Measurements from ENCODE around the gene PRKAG2. TPM values are rescaled to one million over a fixed set of nuclear protein-coding genes. Genes with fewer than 3 reads are reported as not detected.
A peak's percentile ranks its signal among the peaks of the same experiment; 100 is the strongest.

The PRKAG2 gene
- total RNA-seq, 1 donor from 2014 or later: 18.5 TPM

DNA sequence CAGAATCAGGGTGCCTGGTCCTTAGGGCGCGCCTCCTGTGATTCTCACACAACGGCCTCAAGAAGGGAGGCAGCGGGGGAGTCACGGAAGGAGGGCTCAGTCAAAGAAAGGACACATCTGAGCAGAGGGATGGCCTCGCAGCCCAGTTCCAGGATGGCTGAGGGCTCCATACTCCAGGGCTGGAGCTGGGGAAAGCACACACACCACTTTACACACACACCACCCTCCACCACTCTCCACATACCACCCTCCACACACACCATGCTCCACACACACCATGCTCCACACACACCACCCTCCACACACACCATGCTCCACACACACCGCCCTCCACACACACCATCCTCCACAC, 22.2 kb downstream of the PRKAG2 start:
- Mint-ChIP-seq H3K4me1 (ENCODE audit: low read depth) (peaks cover 14% of the 10 kb centered on the region), H3K27ac (no peak overlapping the region), H3K36me3 (ENCODE audit: low read depth) (no peaks in the 10 kb centered on the region), H3K27me3 (ENCODE audit: insufficient read depth) (peaks cover 9% of the 10 kb centered on the region), H3K4me3 (no peak overlapping the region), H3K9me3 (no peaks in the 10 kb centered on the region)
- intact Hi-C loops (cut with micrococcal nuclease): no loop called here
- DNase-seq (ENCODE audit: low spot score): no peak

GRCh38 chr7:151853896-151854719, 22.8 kb downstream of the PRKAG2 start:
- Mint-ChIP-seq H3K36me3 (ENCODE audit: low read depth) (no peaks in the 10 kb centered on the region), H3K4me1 (ENCODE audit: low read depth) (peaks cover 14% of the 10 kb centered on the region), H3K9me3 (no peaks in the 10 kb centered on the region), H3K27ac (no peak overlapping the region), H3K27me3 (ENCODE audit: insufficient read depth) (peaks cover 9% of the 10 kb centered on the region), H3K4me3 (no peak overlapping the region)
- DNase-seq (ENCODE audit: low spot score): no peak
- intact Hi-C loops (cut with micrococcal nuclease): no loop called here

DNA sequence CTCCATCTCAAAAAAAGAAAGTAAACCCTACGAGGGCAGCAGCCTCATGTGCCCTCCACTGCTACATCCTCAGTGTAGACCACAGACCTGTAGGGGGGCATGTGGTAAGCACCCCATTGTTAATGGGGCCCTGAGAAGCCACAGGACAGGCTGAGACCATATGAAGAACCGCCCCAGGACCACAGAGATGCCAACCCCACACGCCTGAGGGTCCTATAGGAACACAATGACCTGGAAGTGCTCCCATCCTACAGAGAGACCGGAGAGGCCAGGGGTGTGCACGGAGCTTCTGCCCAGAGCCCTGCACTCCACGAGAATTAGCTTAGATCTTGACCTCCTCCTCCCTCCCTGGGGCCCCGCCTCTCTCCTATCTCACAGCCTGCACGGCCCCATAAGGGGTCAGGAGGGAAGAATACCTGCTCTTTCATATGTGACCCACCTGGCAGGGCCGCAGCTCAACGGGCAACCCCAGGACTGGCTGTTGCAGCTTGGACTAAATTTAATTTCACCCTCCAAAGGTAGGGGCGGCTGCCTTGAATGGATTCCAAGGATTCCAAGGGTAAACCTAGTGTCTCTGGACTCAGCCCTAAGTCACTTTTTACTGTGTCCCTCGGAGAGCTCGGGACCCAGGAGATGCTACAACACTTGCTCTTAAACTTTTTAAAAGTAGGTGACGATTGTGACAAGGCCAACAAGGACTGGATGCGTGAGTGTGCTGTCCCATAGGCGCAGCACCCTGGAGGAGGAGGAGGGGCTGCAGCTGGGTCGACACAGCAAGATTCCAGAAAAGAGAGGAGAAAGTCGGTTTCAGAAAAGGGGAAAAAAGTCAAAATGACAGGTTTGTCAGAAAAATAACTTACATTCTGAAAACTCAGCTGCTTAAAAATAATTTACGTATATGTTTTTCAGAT, 24.2 kb downstream of the PRKAG2 start:
- H3K4me3 Mint-ChIP-seq: no peak overlapping the region
- no peaks in the 10 kb centered on the region for H3K9me3 Mint-ChIP-seq
- intact Hi-C loops (cut with micrococcal nuclease): no loop called here
- peaks cover 14% of the 10 kb centered on the region for H3K4me1 Mint-ChIP-seq (ENCODE audit: low read depth)
- H3K27ac Mint-ChIP-seq: no peak overlapping the region
- no peak for DNase-seq (ENCODE audit: low spot score)
- no peaks in the 10 kb centered on the region for H3K36me3 Mint-ChIP-seq (ENCODE audit: low read depth)
- H3K27me3 Mint-ChIP-seq (ENCODE audit: insufficient read depth): peaks cover 9% of the 10 kb centered on the region

DNA sequence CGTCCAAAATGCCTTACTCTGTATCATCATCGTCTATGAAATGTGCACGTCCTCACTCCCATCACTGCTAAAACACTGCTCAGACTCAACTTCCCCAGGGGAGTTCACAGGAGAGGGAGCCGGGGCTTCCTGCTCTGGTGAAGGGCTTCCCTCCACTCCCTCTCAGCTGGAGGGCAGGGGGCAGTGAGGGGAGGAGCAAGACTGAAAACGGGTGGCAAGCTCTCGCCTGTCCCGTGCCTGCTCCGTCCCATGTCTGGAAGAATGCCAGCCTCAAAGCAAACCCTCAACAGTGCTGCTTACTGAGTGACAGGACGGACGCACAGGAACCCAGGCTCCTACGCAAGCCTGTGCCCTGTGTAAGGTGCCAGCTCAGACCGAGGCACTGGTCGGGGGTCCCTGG, 25.1 kb downstream of the PRKAG2 start:
- Mint-ChIP-seq H3K36me3 (ENCODE audit: low read depth) (no peaks in the 10 kb centered on the region), H3K4me3 (peak overlapping the region; percentile 48), H3K4me1 (ENCODE audit: low read depth) (peaks cover 14% of the 10 kb centered on the region), H3K27ac (no peak overlapping the region), H3K9me3 (no peaks in the 10 kb centered on the region), H3K27me3 (ENCODE audit: insufficient read depth) (peaks cover 9% of the 10 kb centered on the region)
- intact Hi-C loops (cut with micrococcal nuclease): no loop called here
- DNase-seq (ENCODE audit: low spot score): no peak

- Mint-ChIP-seq H3K36me3 (ENCODE audit: low read depth) (no peaks in the 10 kb centered on the region), H3K27ac (no peak overlapping the region), H3K4me1 (ENCODE audit: low read depth) (peaks cover 14% of the 10 kb centered on the region), H3K9me3 (no peaks in the 10 kb centered on the region), H3K4me3 (peak overlapping the region; percentile 48), H3K27me3 (ENCODE audit: insufficient read depth) (peaks cover 9% of the 10 kb centered on the region)
- no peak for DNase-seq (ENCODE audit: low spot score)
- intact Hi-C loops (cut with micrococcal nuclease): no loop called here
Observed at GRCh38 chr7:151851145-151851751, 25.7 kb downstream of the PRKAG2 start.

- no peaks in the 10 kb centered on the region for H3K9me3 Mint-ChIP-seq
- DNase-seq (ENCODE audit: low spot score): no peak
- H3K4me1 Mint-ChIP-seq (ENCODE audit: low read depth): peaks cover 14% of the 10 kb centered on the region
- H3K27ac Mint-ChIP-seq: no peak overlapping the region
- no peaks in the 10 kb centered on the region for H3K36me3 Mint-ChIP-seq (ENCODE audit: low read depth)
- peak overlapping the region; percentile 48 for H3K4me3 Mint-ChIP-seq
- peaks cover 9% of the 10 kb centered on the region for H3K27me3 Mint-ChIP-seq (ENCODE audit: insufficient read depth)
- intact Hi-C loops (cut with micrococcal nuclease): no loop called here
Observed at GRCh38 chr7:151850491-151851124, 26.3 kb downstream of the PRKAG2 start.

DNA sequence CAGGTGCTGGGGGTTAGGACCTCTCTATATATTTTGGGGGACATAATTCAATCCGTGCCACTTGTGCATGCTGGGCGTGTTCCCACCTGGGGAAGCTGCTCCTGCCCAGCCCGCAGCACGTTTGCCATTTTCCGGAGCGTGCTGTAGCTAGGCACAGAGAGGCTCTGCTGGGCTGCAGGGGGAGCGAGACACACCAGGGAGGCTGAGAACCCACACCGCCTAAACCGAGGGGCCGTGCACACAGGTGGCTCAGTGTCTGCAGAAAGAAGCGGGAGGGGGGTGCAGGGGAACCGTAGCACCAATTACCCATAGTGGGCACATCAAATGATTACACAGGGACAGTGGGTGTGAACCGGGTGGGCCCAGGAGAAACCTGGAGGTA, 27.0 kb downstream of the PRKAG2 start:
- Mint-ChIP-seq H3K9me3 (no peaks in the 10 kb centered on the region), H3K27me3 (ENCODE audit: insufficient read depth) (peaks cover 9% of the 10 kb centered on the region), H3K27ac (no peak overlapping the region), H3K4me1 (ENCODE audit: low read depth) (peaks cover 14% of the 10 kb centered on the region), H3K36me3 (ENCODE audit: low read depth) (no peaks in the 10 kb centered on the region), H3K4me3 (no peak overlapping the region)
- intact Hi-C loops (cut with micrococcal nuclease): no loop called here
- no peak for DNase-seq (ENCODE audit: low spot score)

DNA sequence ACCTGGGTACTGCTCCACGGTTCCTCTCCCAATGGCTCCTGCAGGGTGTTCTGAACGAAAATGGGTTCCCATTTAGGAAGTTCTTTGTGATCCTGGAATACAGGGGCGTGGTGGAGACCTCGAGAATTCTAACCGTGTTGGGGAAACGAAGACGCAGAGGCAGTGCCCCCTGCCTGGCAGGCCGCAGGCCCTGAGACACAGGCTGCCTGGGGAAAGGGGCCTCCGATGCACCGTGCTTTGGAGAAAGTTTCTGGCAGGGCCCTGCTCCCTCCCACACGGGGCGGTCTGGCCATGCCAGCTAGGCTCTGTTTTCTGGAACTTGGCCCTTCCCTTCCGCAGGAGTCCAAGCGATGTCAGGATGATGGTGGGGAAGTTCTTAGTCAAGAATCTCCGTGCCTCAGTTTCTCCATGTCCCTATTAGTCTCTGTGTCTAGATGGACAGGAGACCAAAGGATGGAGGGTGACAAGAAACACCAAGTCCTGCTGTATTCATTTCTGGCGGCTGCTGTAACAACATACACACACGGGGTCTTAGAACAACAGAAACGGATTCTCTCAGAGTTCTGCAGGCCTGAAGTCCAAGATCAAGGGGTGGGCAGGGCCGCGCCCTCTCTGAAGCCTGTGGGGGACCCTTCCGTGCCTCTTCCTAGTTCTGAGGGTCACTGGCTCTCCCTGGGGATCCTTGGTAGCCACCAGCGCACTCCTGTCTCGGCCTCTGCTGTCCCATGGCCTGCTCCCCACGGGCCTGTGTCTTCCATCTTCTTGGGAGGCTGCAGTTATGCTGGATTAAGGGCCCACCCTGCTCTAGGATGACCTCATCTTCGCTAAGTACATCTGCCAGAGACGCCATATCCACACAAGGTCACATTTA, 27.7 kb downstream of the PRKAG2 start:
- peaks cover 9% of the 10 kb centered on the region for H3K27me3 Mint-ChIP-seq (ENCODE audit: insufficient read depth)
- DNase-seq (ENCODE audit: low spot score): no peak
- no peaks in the 10 kb centered on the region for H3K9me3 Mint-ChIP-seq
- no peak overlapping the region for H3K27ac Mint-ChIP-seq
- no peaks in the 10 kb centered on the region for H3K36me3 Mint-ChIP-seq (ENCODE audit: low read depth)
- intact Hi-C loops (cut with micrococcal nuclease): no loop called here
- no peak overlapping the region for H3K4me3 Mint-ChIP-seq
- peaks cover 14% of the 10 kb centered on the region for H3K4me1 Mint-ChIP-seq (ENCODE audit: low read depth)

DNA sequence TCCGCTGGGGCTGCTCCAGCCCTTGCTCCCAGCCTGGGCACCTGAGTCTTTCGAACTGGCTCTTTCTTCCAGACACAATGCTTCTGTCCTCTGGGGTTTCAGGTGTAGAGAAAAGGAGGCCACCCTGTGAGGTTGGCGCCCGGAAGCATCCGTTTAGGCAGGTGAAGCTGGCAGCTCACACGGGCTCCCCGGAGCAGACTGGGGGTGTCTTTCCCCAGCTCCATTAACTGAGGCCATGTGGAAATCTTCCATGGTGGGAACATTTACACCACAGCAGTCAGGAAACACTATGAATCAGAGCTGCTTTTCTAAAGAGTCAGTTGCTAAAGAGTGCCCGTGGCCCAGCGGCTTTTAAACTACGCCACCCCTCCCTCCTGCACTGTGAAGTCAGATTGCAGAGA, 29.2 kb downstream of the PRKAG2 start:
- no peaks in the 10 kb centered on the region for H3K36me3 Mint-ChIP-seq (ENCODE audit: low read depth)
- intact Hi-C loops (cut with micrococcal nuclease): no loop called here
- no peak overlapping the region for H3K4me3 Mint-ChIP-seq
- H3K27ac Mint-ChIP-seq: no peak overlapping the region
- peaks cover 14% of the 10 kb centered on the region for H3K4me1 Mint-ChIP-seq (ENCODE audit: low read depth)
- H3K27me3 Mint-ChIP-seq (ENCODE audit: insufficient read depth): peaks cover 8% of the 10 kb centered on the region
- DNase-seq (ENCODE audit: low spot score): no peak
- H3K9me3 Mint-ChIP-seq: no peaks in the 10 kb centered on the region

- peaks cover 6% of the 10 kb centered on the region for H3K27me3 Mint-ChIP-seq (ENCODE audit: insufficient read depth)
- no peak overlapping the region for H3K27ac Mint-ChIP-seq
- no peak for DNase-seq (ENCODE audit: low spot score)
- no peaks in the 10 kb centered on the region for H3K9me3 Mint-ChIP-seq
- H3K36me3 Mint-ChIP-seq (ENCODE audit: low read depth): no peaks in the 10 kb centered on the region
- H3K4me1 Mint-ChIP-seq (ENCODE audit: low read depth): peaks cover 14% of the 10 kb centered on the region
- intact Hi-C loops (cut with micrococcal nuclease): no loop called here
- H3K4me3 Mint-ChIP-seq: no peak overlapping the region
Observed at GRCh38 chr7:151847136-151847535, 29.8 kb downstream of the PRKAG2 start.

DNA sequence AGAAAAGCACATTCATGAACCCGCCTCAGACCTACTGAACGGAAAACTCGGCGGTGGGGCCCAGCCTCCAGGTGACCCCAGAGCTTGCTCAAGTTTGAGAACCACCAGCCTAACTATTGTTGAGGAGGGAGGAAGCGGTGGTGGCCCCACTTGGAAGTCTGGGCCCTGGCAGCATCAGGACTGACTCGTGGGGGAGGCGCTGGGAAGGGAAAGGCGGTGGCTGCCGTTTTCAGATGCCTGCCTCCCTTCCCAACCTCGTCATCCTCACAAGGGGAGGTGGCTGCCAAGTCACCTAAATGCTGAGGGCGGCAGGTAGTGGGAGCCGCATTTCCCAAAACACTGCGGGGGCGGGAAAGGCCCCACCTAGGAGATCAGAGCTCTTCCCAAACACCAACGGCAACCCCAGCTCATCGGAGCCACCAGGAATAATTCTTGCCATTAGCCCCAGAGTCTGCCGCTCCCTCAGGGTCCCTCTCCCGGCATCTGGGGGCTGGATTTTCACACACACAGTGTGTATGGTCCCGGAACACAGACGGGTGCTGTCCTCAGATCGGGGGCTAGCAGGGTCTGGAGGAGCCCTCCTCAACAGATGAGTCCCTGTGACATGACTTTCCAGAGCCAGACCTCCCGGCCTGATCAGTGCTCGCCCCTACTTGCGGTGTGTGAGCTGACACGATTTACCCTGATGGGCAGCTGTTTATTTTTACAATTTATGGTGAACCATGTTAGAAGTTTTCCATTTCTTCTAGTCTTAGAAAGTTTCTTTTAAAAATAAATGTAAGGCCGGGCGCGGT, 31.3 kb downstream of the PRKAG2 start:
- Mint-ChIP-seq H3K4me3 (no peak overlapping the region), H3K27ac (no peak overlapping the region), H3K9me3 (no peaks in the 10 kb centered on the region), H3K36me3 (ENCODE audit: low read depth) (no peaks in the 10 kb centered on the region), H3K4me1 (ENCODE audit: low read depth) (peaks cover under 1% of the 10 kb centered on the region), H3K27me3 (ENCODE audit: insufficient read depth) (peaks cover 2% of the 10 kb centered on the region)
- DNase-seq (ENCODE audit: low spot score): no peak
- intact Hi-C loops (cut with micrococcal nuclease): no loop called here
